HL-60/S4 treated with retinoic acid at 250 ng/mL for 4 days and 3 days (cell line): Measurements from ENCODE around the gene HJURP.
"Not testable (repeated sequence)": the region's sequence is repeated elsewhere in the genome, so short reads cannot be mapped to it uniquely, and the experiment has no call there.

Experiments used
- in situ Hi-C: fragments of 300-500 bp; cut with MboI; formaldehyde crosslinking; loops from 2 replicates; pipeline ENCODE4 v1.7.0; 2022; ENCODE audit warnings: low sequenced_read_pairs

Gene HJURP

DNA sequence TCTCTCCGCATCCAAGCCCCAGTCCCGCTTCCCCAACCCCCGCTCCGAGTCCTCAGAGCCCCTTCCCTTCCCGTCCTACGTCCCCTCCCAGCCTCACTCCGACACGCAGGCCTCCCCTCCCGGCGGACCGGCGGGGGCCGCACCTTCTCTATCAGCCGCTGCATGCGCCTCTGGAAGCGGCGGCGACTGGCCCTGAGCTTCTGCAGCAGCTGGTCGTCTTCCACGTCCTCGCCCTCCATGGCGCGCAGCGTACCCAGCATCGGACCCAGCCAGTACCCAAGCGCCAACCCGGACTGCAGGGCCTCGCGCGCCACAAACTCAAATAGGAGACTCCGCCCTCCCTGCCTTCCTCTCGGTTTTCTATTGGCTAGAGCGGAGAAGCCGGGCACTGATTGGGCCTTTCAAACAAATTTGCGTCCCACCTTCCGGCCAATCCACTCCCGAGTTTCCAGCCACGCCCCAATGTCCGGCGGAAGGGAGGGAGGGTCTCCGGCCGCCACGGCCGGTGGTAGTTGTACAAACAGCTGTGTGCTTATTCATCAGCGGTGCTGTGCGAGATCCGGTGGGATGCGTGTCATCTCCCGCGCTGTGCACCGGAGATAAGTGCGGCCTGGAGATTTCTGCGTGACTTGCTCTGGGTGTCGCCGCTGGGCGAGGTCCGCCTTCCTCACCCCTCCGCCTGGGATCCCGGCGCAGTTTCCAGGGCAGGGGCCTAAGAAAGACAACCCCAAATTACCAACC lies at the start of gene HJURP:
HJURP (minus strand) TSS at position 295 of the 741 bp plus-strand sequence; CDS start at position 260, 35 bp downstream.
- in situ Hi-C loops, result no loop called here

DNA sequence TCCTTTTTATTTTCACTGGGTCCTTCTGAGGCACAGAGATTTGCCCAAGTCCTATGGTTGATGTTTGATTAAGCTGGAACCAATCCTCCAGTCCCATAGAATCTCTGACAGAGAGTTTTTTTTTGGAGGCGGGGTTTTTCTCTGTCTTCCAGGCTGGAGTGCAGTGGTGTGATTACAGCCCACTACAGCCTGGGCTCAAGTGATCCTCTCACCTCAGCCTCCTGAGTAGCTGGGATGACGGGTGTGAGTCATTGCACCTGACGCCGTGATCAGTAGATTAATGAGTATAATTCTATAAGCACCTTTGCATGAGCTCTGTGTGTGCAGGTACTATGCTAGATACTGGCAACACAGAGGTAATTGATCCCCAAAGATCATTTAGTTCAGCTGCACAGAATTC lies 47.5 kb upstream of the HJURP start:
- in situ Hi-C loops, result no loop called here

DNA sequence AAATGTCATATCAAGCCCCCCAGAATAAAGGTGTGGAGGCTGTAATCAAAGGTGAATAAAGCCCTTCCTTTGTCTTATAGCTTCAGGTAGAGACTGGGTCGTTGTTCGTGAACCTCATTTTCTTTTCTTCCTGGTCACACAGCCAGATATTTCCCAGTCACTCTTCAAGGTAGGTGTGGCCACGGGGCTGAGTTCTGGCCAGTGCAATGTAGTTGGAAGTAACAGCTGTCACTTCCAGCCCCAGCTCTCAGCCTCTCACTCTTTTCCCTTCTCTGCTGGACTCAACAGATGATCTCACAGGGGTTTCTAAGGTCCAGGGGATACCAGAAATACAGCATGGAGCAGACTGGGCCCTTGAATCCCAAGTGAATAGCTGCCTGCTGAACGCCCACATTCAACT lies 47.0 kb upstream of the HJURP start:
- in situ Hi-C loops, result no loop called here

DNA sequence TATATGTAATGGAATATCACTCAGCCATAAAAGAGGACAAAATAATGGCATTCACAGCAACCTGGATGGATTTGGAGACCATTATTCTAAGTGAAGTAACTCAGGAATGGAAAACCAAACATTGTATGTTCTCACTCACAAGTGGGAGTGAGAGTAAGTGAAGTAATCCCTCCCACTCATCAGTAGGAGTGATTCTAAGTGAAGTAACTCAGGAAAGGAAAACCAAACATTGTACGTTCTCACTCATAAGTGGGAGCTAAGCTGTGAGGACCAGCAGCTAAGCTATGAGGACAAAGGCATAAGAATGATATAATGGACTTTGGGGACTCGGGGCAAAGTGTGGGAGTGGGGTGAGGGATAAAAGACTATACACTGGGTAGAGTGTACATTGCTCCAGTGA lies 41.9 kb upstream of the HJURP start:
- in situ Hi-C loops, result not testable (repeated sequence)

DNA sequence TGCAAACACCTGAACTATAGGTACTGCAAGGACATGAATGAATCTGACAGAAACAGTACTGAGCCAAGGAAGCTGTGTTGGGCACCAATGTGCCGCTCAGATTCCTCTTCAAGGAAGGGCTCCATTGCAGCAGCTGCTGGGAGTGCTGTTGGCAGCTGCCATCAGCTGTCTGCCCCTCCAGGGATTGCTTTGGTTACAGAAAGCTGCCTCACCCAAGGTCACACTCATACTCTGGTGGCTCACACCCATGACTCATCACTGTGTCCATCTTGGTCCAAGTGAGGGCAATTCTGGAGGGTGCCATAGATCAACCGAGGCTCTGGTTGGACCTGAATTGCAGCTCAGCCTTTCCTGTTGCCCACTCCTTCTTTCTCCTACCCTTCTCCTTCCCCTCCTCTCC lies 38.5 kb upstream of the HJURP start:
- in situ Hi-C loops, result no loop called here

- in situ Hi-C loops, result no loop called here
These were observed 28.0 kb upstream of the HJURP start for GRCh38 chr2:233882353-233882752.

- in situ Hi-C loops, result not testable (repeated sequence)
These were observed 17.8 kb upstream of the HJURP start for GRCh38 chr2:233872125-233872524.

GRCh38 chr2:233871432-233871831 lies 17.1 kb upstream of the HJURP start:
- in situ Hi-C loops, result no loop called here

DNA sequence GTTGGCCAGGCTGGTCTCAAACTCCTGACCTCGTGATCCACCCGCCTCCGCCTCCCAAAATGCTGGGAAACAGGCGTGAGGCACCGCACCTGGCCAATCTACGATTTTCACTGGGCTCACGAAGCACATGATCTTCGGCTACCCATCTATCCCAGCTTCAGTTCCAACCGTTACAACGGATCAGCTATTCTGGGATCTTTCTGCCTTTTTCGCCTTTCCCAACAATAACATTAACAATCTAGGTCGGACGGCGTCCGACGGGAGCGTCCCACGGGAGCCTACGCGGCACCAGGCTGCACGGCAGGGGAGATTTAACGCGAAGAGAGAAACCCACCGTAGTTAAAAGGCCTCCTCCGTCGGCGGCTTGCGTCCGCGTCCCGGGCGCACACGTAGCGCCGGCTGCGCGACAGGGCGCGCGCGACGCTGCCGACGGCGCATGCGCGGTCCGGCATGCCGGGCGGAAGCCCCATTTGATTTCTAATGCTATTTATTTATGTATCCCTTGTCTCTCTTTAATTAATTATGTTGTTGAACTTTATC lies 13.7 kb upstream of the HJURP start, which contains the start of gene MSL3B:
MSL3B (minus strand) TSS at position 394 of the 540 bp plus-strand sequence.
- in situ Hi-C loops, result no loop called here

- in situ Hi-C loops, result no loop called here
These were observed 12.1 kb upstream of the HJURP start for GRCh38 chr2:233866479-233866878.

DNA sequence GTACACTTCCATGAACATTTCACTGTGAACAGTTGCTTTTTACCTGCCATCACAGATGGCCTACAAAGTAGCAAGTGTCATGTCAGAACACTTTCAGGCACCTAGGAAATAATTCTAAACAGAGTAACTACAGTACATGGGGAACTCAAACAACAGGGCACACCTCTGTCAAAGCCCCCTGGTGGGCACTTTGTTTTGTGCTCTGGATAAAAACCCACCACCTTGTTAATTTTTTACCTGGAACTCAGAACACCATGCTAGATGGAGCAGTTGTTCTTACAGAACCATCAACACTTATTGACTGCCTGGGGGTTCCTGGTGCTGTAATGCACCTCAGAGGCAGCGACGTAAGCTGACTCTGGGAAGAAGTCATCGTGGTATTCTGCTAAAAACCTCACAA lies 11.5 kb upstream of the HJURP start:
- in situ Hi-C loops, result no loop called here

DNA sequence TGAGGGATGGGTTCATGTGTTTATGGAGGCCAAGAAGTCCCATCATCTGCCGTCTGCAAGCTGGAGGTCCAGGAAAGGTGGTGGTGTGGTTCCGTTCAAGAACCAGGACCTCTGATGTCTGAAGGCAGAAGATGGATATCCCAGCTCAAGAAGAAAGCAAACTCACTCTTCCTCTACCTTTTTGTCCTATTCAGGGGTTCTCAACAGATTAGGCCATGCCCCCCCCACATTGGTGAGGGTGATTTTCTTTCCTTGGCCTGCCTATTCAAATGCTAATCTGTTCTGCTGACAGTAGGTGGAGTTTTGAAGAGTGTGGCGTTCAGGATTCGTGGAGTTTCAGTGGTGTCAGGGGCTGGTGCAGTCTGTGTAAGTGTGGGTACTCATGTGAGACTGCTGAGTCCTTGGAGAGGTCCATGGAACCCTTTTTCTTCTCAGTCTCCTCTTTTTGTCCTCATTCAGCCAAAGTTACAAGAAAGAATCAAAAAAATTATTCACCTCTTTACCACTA lies 8.0 kb upstream of the HJURP start:
- in situ Hi-C loops, result no loop called here

DNA sequence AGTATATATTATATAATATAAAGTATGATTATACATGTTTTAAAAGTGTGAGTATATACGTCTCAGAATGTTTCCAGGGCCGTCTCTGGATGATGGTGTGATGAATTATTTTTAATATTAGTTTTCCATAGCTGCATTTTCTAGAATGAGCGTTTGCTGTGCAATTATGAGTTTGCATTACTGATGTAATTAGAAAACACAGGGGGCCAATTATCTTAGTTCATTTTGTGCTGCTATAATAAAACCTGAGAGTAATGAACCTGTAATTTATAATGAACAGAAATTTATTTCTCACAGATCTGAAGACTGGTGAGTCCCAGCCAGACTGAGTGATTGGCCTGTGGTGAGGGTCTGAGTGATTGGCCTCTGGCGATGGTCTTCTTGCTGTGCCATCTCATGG lies 4.0 kb upstream of the HJURP start:
- in situ Hi-C loops, result no loop called here

DNA sequence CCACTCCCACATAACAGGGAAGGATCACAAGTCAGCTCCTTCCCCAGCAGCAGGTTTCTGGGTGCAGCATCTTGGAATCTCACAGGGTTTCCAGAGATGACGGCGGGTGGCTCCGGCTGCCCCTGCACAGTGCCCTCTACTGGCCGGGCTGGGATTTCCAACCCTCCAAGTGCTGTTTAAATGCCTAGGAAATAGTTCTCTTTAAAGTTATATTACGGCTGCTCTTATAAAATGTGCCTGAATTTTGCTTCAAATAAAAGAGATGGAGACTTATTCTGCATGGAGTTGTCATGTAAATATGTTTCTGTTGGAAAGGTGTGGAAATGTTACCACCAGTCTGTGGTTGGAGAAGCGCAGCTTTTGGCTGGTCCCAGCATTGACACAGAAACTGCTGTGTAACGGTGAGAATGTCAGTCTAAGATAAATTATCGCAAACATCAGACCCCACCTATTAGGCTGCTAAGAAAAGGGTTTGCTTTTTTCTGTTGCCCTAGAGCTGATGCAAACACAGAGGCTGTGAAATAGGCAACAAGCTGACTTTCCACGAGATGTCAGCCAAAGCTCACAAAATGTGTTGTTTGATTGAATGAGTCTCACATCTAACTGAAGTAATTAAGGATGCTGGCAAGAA lies 3.3 kb upstream of the HJURP start:
- in situ Hi-C loops, result no loop called here

DNA sequence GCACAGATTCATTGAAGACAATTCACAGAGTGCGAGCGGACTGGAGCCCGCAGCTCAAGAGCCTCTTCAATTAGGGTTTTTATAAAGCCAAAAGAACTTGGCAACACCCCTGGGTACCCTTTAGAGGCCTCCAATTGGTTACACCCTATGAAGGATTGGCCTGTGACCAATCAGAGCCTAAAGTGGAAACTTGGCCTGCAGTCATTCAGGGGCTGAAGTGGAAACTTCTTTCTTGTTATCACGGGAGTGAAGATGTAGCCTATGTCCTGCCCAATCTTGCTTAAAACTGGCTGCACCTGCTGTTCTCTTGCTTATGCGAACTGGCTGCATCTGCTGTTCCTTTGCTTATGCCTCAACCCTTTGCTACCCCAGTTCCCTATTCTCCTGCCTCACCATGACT lies 1.8 kb upstream of the HJURP start:
- in situ Hi-C loops, result no loop called here

GRCh38 chr2:233855345-233855744 lies 1.0 kb upstream of the HJURP start:
- in situ Hi-C loops, result no loop called here

GRCh38 chr2:233853883-233854240 lies 473 bp downstream of the HJURP start:
- in situ Hi-C loops, result no loop called here

GRCh38 chr2:233853353-233853752 lies 982 bp downstream of the HJURP start:
- in situ Hi-C loops, result no loop called here

GRCh38 chr2:233852056-233852455 lies 2.3 kb downstream of the HJURP start:
- in situ Hi-C loops, result no loop called here

DNA sequence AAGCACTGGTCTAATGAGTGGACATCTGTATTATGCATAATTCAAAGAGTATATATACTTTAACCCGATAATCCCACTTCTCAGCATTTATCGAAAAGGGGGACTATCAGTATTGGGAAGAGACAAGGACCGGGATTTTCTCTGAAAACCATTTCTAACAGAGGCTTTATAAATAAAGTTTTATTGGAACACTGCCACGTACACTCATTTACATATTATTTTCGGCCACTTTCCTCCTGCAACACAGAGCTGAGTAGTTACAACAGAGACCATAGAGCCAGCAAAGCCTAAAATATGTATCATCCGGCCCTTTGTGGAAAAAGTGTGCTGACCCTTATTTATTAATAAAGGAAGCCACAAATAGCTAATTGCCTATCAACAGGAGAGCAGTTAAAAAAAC lies 3.2 kb downstream of the HJURP start:
- in situ Hi-C loops, result no loop called here

DNA sequence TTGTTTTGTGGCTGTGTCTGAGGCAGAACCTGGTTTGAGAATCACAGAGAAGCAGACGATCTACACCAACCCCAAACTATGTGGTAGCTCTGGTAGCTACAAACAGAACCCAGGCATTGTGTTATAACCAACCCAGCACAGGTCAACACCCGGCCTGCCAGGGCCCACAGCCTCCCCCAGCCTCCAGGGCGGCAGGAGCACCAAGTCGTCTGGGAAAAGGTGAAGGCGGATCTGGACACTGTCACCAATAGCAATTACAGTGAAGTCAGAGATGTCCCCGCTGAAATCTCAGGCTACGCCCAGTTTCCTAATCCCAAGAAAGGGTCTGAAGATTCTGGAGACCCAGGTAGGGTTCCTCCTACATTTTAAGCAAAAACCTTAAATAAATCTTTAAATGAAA lies 3.6 kb downstream of the HJURP start:
- in situ Hi-C loops, result no loop called here

DNA sequence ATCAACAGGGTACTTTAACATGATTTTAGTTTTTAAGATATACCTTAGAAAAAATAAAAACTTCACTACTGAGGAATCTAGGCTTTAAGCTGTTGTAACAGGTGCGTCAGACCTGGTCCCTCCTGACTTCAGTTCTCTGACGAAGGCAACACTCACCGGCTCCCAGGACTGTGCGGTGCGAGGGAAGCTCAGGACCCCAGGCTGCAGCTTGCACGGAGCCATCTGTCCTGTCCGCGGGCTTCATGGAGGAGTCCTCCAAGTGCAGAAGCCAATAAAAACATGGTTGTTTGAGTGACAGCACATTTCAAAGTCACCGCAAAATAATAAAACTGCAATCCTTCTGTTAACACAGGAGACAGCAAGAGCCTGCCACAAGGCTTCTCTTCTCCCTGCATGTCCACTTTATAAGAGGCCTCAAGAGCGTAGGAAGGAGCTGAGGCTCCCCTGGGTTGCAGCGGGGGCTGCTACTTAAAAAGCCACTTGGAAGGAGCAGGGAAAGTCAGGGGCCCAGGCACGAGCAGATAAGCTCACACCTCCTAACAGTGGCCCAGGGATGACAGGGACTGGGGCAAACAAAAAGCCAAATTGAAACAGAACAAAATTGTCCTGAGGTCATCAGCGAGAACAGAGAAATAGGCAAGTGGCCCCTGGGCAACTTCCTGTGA lies 4.6 kb downstream of the HJURP start:
- in situ Hi-C loops, result no loop called here
